Hematopoietic multipotent progenitor cell treated with erythropoietin and hydrocortisone succinate and interleukin-3 and kit ligand, for 17 days (in vitro differentiated cells): ENCODE data around the gene ERMP1.

ENCODE experiments used
- DNase-seq: peaks from one replicate; pipeline ENCODE4 v3.0.0-alpha.2; 2015; ENCODE audit warnings: low spot score

Gene ERMP1

DNA sequence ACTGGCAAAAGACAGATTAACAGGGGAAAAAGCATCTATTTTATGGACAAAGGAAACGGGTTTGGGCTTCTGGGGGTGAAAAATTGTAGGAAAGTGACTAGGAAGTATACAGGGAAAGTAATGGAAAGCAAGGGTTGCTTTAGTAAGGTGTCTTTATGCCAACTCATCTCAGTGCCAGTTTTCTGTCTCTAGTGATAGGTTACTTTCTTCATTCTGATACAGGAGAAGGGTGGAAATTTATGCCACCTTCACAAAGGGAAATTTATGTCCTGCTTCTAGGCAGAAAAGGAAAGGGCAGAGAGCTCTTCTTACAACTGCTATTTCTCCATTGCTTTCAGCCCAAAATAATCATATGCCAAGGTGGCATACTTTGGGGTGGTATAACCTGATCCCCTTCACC lies 20.1 kb upstream of the ERMP1 start:
- no peak for DNase-seq

DNA sequence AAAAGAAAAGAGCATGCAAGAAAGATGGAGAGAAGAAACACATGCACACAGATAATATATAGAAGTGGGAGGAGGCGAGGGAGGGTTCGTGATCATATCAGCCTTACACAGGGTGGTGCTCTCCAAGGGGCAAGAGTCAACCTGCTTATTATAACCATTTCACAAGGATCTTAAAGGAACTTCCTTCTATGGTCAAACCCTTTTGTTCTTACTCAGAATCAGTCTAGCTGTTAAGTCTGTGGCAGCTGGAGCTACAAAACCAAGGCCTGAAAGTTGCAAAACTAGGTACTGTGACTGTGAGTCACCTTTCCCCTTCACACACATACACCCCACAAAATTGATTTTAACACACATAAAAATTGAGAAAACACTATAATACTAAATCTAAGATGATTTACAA lies 18.5 kb upstream of the ERMP1 start:
- no peak for DNase-seq

DNA sequence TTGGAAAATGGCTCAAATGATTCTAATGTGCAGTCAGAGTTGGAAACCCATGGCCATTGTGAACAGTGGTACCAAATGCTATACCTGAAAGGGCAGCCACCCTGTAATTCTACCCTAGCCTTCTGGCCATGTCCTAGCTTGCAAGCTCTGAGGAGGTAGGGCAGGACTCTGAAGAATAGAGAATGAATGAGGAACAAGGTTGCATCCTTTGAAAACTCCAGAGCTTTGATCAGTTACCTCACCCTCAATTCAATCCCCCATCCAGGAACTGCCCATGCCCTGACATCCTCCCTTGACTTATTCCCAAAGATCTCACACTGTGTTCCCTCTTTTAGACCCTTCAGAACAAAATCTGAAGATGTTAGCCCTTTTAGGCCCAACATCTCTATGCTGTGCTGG lies 17.8 kb upstream of the ERMP1 start:
- DNase-seq: no peak

DNA sequence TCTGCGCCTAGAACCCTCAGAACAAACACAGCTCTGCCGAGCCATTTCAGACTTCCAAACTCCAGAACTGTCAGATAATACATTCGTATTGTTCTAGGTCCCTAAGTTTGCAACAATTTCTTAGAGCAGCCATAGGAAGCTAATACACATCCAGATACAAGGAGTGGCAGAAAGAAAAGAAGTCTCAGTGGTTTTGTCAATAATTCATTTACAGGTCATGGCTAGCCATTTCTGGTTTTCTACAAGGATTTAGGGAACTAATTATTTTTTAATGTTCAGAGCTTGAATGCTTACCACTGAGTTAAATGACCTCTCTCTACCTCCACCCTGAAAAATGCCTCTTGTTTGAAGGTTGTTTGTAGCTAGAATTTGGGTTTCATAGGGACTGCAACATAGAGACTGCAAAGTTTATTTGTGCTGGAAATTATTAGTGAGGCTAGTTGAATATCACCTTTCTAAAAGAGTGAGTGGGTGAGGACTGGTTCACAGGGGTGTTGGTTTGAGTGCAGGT lies 15.5 kb upstream of the ERMP1 start:
- no peak for DNase-seq

DNA sequence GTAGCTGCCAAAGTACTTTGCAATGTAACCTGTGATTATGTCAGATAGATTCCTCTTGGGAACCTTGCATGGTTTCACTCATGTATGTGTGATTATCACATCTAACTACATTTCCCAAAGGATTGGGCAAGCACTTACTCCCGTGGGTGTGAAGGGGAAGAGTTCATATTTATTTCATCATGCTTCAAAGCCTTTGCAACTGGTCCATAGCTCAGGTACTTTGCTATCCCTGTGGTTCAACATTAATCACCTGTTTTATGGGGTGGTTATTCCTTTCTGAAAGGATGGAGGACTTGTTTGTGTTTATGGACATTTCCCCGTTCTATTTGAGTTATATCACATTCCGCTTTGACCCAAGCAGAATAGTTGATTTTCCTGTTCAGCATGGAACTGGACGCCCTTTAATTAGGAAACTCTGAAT lies 13.6 kb upstream of the ERMP1 start:
- DNase-seq: no peak

DNA sequence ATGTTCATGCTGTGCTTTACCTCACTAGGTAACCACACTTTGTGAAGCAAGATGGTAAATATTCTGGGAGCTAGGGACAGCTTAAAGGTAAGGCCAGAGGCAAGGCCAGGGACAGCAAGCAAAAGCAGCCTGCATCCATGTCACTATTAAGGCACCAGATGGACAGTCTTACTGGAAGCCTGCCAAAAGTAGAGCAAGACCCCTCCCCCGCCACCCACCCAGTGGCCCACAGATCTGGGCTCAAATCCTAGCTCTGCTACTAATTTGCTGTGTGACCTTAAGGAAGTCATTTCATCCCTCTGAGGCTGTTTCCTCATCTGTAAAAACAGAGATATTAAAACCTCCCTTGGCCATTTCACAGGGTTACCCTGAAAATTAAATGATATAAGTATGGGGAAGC lies 13.2 kb upstream of the ERMP1 start:
- DNase-seq: no peak

GRCh38 chr9:5845157-5845531 lies 12.2 kb upstream of the ERMP1 start:
- DNase-seq: no peak

- no peak for DNase-seq
Observed at GRCh38 chr9:5843794-5844471, 11.0 kb upstream of the ERMP1 start.

DNA sequence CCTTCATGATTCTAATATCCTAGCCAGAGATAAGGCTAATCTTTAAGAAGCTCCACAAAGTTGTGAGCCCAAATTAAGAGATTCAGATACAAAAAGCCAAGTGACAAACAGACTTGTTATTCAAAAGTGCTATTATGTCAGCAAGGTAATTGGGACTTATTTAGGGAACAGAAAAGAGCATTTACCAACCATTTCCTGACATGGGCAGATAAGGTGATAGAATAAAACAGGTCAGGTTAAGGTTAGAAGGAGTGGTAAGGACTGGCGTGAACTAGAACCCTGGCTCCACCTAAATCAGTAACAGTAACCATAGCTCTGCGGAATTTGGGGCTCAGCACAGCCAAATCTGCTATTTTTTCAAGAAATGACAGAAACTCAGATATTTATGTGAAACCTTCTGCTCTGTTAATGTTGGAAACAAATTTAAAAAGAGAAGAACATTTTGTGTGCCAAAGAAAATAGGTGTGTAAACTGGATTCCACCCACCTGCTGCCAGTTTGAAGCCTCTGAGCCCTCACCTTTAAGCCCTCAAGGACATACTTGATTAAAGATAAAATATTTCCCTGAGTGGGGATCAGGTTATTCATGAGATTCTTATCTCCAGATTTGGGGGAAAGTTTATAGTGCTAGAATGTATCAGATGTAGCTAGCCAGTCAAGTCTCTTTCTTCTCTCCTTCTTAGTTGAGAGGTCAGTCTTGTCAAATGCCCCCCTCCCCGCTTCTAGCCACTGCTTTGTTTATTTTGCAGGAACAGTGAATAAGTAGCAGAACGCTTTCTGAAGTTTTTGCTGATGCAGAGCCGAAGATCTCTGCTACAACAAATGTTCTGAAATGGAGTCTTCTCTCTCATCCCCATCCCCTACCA lies 10.2 kb upstream of the ERMP1 start:
- no peak for DNase-seq

- DNase-seq: no peak
Observed at GRCh38 chr9:5841771-5842573, 9.1 kb upstream of the ERMP1 start.

DNA sequence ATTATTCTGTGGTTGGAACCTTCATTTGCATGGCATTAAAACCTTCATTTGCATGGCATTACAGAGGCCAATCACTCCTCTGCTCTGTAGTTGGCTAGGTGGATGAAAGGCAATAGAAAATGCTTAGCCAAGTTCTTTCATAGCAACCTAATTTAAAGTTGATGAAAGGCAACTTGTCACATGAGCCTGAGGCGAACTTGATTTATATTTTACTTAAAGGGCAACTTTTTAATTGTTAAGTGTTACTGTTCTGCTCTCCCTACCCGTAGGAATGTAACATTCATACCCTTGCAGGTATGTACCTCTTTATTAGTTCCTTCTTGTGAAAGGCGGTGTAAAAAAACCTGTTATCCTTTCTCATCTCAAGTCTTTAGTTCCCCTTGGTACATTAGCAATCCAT lies 7.9 kb upstream of the ERMP1 start:
- no peak for DNase-seq

DNA sequence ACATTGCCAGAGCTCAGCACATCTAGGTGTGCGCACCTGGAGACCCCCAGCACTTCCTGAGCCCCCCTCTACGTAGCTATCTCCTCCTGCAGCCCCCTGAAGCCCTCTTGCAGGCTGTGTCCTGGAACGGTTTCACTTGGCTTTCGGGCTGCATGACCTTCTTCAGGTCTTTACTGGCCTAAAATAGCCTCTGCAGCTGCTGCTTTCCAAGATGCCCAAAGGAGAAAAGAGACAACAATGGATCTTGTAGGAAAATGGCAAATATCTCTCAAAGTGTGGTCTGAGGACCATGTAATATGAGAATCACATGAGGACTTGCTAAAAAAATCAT lies 6.6 kb upstream of the ERMP1 start:
- DNase-seq: no peak

- DNase-seq: peak; percentile 17
Observed at GRCh38 chr9:5838884-5839571, 6.1 kb upstream of the ERMP1 start.

DNA sequence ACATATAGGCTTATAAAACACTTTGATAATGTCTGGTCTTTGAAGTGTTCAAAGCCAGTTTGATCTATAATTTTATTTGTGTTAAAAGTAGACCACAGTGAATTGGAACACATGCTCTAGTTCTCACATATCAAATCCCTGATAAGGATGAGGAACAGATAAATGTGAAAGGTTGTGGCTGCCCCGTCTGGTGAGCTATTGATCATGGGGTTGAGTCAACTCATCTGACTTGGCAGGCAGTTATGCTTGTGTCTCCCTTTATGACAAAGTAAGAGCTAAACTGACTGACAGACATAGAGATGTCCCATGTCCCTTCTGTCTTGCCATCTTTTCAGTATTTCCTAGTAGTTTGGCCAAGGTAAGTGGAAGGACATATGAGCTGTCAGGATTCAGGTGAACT lies 2.9 kb upstream of the ERMP1 start:
- no peak for DNase-seq

DNA sequence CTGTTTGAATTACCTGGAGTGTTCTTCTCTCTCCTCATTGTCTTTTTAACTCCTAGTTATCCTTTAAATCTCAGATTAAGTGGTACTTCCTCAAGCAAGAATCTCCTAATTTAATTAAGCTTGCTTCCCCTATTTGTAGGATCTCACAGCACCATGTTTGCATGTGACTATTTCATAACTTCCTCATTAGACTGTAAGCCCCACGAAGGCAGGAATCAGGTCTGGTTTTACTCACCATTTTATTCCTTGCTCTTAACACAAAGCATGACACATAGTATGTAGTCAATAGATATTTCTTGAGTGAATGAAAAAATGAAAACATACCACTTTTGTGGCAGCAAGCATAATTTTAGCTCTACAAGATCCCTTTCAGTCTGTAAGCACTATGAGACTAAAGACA lies 1.3 kb upstream of the ERMP1 start:
- no peak for DNase-seq

GRCh38 chr9:5832071-5832537 lies 813 bp downstream of the ERMP1 start:
- DNase-seq: no peak

GRCh38 chr9:5825895-5826622 lies 6.9 kb downstream of the ERMP1 start:
- no peak for DNase-seq

GRCh38 chr9:5825223-5825622 lies 7.7 kb downstream of the ERMP1 start:
- no peak for DNase-seq

DNA sequence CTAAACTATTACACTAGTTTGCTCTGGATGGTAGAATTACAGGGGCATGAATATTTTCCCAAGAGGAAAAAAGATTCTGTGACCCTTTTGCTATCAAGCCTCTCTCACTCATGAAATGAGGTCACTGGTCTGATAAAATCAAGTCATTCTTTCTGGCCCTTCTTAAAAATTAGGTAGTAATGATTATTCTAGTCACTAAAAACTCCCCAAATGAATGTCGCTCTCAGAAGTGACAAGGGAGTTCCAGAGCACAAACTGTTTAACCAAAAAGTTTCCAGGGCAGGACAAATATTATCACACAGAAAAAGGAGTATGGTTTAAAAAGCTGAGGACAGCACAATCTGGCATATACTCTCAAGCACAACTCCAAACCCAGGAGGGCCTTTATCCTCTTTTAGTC lies 12.5 kb downstream of the ERMP1 start:
- no peak for DNase-seq

- DNase-seq: no peak
Observed at GRCh38 chr9:5819174-5819573, 13.7 kb downstream of the ERMP1 start.

GRCh38 chr9:5818424-5819142 lies 14.3 kb downstream of the ERMP1 start:
- no peak for DNase-seq
